MCF 10A (cell line): ENCODE results near the gene CLK2. TPM values are rescaled to one million over a fixed set of nuclear protein-coding genes. Genes with fewer than 3 reads are reported as not detected.

Experiments
- BruUV-seq: library from RNA; stranded (reverse); fragments of 400-500 nt; replicated peaks from 2 replicates; lab custom pipeline; 2021; lab: Mats Ljungman, UMichigan
- CTCF ChIA-PET: fragments of 300-600 bp; sonication (Branson Sonifier 250); formaldehyde crosslinking; extraction: SDS; loops from one replicate; lab custom pipeline; 2021; ENCODE audit warnings: antibody characterized with exemption, inconsistent platforms; lab: Yijun Ruan, JAX
- POLR2A ChIA-PET: fragments of 300-600, 350-650 bp; sonication (Branson Sonifier 250); formaldehyde crosslinking; extraction: SDS; loops from one replicate; lab custom pipeline; 2020; ENCODE audit warnings: antibody characterized with exemption, inconsistent platforms; lab: Yijun Ruan, JAX
- DNase-seq: peaks from one replicate; pipeline ENCODE4 v3.0.0-alpha.2; 2018; ENCODE audit not compliant: unreplicated experiment
- H3K27ac Mint-ChIP-seq: one replicate; pipeline ENCODE4 v1.8.0; 2022; ENCODE audit warnings: mild to moderate bottlenecking, low read depth, mixed read lengths; ENCODE audit not compliant: unreplicated experiment
- H3K27me3 Mint-ChIP-seq: one replicate; pipeline ENCODE4 v1.8.0; 2022; ENCODE audit warnings: mixed read lengths; ENCODE audit not compliant: insufficient read depth, unreplicated experiment
- H3K36me3 Mint-ChIP-seq: one replicate; pipeline ENCODE4 v1.8.0; 2022; ENCODE audit warnings: mild to moderate bottlenecking, moderate library complexity, mixed read lengths; ENCODE audit not compliant: insufficient read depth, unreplicated experiment
- H3K4me1 Mint-ChIP-seq: one replicate; pipeline ENCODE4 v1.8.0; 2022; ENCODE audit warnings: mixed read lengths; ENCODE audit not compliant: insufficient read depth, unreplicated experiment
- H3K4me3 Mint-ChIP-seq: one replicate; pipeline ENCODE4 v1.8.0; 2022; ENCODE audit warnings: mild to moderate bottlenecking, moderate library complexity, mixed read lengths; ENCODE audit not compliant: unreplicated experiment
- H3K9me3 Mint-ChIP-seq: one replicate; pipeline ENCODE4 v1.8.0; 2022; ENCODE audit warnings: mixed read lengths; ENCODE audit not compliant: unreplicated experiment
- intact Hi-C: fragments of 100-400 bp; cut with micrococcal nuclease; formaldehyde crosslinking; loops from 2 replicates; pipeline ENCODE4 v1.14.1; 2022
- total RNA-seq: library from RNA; stranded (reverse); gene quantifications from 2 replicates; pipeline ENCODE4 v1.2.3, GENCODE V29; 2022
- TF ChIP-seq, protein P1 (sequence below): fragments of 200-600 bp; IDR thresholded peaks from one replicate; pipeline ENCODE4 v1.8.0; 2022; ENCODE audit warnings: antibody characterized with exemption, mild to moderate bottlenecking; ENCODE audit not compliant: unreplicated experiment

The CLK2 gene
- total RNA-seq, 1 experiment from 2014 or later, result 78.6 TPM

DNA sequence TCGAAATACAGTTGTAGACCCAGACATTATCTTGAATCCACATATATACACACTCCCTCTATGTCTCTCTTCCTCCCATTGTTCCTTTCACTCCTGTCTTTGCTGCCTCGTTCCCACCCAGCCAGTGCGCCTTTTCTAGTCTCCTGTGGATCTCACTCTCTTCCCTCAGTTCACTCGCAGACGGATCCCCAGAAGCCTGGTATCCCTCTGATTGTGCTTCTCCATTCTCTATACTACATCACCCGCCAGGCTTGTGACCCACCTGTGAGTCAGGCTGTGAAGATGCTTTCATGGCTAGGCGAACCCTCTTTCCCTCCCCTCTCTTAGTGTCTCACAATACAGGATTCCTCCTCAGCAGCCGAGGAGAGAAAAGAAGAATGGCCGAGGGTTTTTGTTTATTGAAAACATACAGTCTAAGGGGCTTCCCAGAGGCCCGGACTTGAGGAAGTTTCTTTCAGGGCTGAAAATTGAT lies 5.4 kb upstream of the CLK2 start:
- H3K4me1 Mint-ChIP-seq, result peaks cover 11% of the 10 kb centered on the region
- no peaks in the 10 kb centered on the region for H3K9me3 Mint-ChIP-seq
- no TSS peak for BruUV-seq
- ChIA-PET CTCF (interaction anchor here (0.7 to 3.5 kb wide), 11 partner anchors 9 to 44 kb away, joined by 3 to 34 read pairs (median 4); partner anchors contain the start of gene RUSC1), POLR2A (interaction anchor here (0.7 to 3.0 kb wide), 10 partner anchors 9 to 369 kb away, joined by 3 to 21 read pairs (median 4); partner anchors contain the start of genes ASH1L and FDPS)
- TF ChIP-seq, protein P1, sequence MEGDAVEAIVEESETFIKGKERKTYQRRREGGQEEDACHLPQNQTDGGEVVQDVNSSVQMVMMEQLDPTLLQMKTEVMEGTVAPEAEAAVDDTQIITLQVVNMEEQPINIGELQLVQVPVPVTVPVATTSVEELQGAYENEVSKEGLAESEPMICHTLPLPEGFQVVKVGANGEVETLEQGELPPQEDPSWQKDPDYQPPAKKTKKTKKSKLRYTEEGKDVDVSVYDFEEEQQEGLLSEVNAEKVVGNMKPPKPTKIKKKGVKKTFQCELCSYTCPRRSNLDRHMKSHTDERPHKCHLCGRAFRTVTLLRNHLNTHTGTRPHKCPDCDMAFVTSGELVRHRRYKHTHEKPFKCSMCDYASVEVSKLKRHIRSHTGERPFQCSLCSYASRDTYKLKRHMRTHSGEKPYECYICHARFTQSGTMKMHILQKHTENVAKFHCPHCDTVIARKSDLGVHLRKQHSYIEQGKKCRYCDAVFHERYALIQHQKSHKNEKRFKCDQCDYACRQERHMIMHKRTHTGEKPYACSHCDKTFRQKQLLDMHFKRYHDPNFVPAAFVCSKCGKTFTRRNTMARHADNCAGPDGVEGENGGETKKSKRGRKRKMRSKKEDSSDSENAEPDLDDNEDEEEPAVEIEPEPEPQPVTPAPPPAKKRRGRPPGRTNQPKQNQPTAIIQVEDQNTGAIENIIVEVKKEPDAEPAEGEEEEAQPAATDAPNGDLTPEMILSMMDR, result no peak
- H3K4me3 Mint-ChIP-seq, result peak overlapping the region; percentile 72
- H3K36me3 Mint-ChIP-seq, result no peaks in the 10 kb centered on the region
- no peak for DNase-seq
- no peak overlapping the region for H3K27ac Mint-ChIP-seq
- H3K27me3 Mint-ChIP-seq, result no peaks in the 10 kb centered on the region
- intact Hi-C loops, result no loop called here

DNA sequence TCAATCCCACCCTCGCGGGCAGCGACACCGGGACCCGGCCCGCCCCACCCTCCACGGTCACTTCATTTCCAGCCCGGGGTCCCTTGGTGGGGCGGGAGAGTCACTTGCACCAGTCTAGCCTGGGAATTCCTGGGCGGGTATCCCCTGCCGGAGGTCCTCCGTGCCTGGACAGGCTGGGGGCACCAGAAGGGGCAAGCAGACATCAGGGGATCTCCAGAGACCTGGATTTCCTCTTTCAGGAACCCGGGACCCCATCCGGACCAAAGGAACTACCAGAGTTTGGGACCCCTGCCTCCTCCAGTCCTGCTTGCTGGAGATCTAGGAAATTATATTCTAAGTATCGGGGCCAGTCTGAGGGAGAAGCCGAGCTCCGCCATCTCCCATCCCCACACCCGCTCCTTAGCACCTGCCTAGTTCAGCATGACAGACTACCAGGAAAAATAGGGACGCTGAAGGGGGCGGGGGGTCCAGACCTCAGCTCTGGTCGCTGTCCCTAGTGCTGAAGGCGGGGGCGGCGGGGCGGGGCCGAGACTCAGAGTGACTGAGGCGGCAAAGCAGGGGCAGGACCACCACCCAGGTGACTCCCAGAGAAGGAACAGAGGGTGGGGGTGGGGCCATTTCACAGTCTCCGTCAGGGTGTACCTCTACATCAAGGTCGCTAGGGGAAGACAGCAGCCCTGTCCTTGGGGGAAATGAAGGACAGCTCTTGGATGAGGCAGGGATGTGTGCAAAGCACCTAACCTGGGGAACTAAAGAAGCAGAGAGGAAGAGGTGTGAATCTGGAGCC lies 4.8 kb upstream of the CLK2 start:
- TF ChIP-seq, protein P1, result peak; percentile 62
- no TSS peak for BruUV-seq
- Mint-ChIP-seq H3K27ac (no peak overlapping the region), H3K27me3 (no peaks in the 10 kb centered on the region), H3K9me3 (no peaks in the 10 kb centered on the region), H3K4me3 (peak overlapping the region; percentile 72), H3K4me1 (peaks cover 11% of the 10 kb centered on the region), H3K36me3 (peaks cover under 1% of the 10 kb centered on the region)
- ChIA-PET CTCF (interaction anchor here (0.6 to 3.5 kb wide), 13 partner anchors 9 to 795 kb away, joined by 3 to 34 read pairs (median 4); partner anchors contain the start of gene RUSC1), POLR2A (interaction anchor here (0.8 to 3.0 kb wide), 11 partner anchors 8 to 615 kb away, joined by 3 to 21 read pairs (median 4); partner anchors contain the start of genes ASH1L, ENTREP3 and FDPS)
- DNase-seq, result peak; percentile 72
- intact Hi-C loops, result loop anchor here (1.0 to 2.0 kb wide), 5 partner anchors 30 to 370 kb away; partner anchors contain the start of gene FDPS

DNA sequence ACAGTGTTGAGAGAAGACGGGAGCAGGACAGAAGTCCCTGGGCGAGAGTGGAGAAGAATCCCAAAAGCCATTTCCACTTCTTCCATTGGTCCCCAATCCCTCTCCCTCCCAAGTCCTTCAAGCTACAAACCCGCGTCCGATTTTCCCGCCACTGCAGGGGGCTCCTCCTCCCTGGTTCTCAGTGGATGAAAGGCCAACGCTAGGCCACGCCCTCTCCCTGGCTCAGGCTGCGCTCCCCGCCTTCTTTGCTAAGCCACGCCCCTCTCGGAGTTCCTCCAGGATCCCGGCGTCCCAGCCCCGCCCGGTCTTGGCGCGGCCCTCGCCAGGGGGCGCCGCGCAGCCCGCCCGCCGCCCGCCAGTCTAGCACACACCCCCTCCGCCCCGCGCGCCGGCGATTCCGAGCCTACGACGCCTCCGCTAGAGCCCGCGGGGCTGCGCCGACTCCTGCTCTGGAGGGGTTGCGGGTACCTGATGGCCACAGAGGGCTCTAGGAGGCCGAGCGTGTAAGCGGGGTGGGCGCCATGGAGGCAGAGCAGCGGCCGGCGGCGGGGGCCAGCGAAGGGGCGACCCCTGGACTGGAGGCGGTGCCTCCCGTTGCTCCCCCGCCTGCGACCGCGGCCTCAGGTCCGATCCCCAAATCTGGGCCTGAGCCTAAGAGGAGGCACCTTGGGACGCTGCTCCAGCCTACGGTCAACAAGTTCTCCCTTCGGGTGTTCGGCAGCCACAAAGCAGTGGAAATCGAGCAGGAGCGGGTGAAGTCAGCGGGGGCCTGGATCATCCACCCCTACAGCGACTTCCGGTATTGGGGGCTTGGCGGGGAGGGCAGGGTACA lies 4.0 kb upstream of the CLK2 start, which contains the start of gene HCN3:
Gene HCN3, plus strand, starts transcription at position 394 of the 832 bp plus-strand sequence. Its CDS starts 128 bp downstream, at position 522.
- Mint-ChIP-seq H3K4me3 (peak within 1 kb of the TSS; percentile 72), H3K27ac (no peak within 1 kb of the TSS), H3K36me3 (peaks cover 9% of the 10 kb centered on the region), H3K9me3 (no peaks in the 10 kb centered on the region), H3K27me3 (no peaks in the 10 kb centered on the region), H3K4me1 (peaks cover 18% of the 10 kb centered on the region)
- no TSS peak for BruUV-seq
- POLR2A ChIA-PET, result interaction anchor here (0.6 to 3.0 kb wide), 16 partner anchors 11 to 616 kb away, joined by 3 to 21 read pairs (median 4); partner anchors contain the start of genes ENTREP3, FDPS and SCAMP3
- peak; percentile 98 for DNase-seq
- TF ChIP-seq, protein P1, result peak; percentile 90
- intact Hi-C loops, result loop anchor here (1.0 to 2.0 kb wide), 5 partner anchors 31 to 371 kb away; partner anchors contain the start of gene FDPS
- CTCF ChIA-PET, result interaction anchor here (0.5 to 14.5 kb wide), 24 partner anchors 10 to 1000 kb away, joined by 3 to 238 read pairs (median 4); partner anchors contain the start of genes ENTREP3 and RUSC1
